Neural progenitor cell (in vitro differentiated cells): ENCODE measurements around the gene MYOM1. TPM values are rescaled to one million over a fixed set of nuclear protein-coding genes. Genes with fewer than 3 reads are reported as not detected.
A peak's percentile ranks its signal among the peaks of the same experiment; 100 is the strongest.

Experiments used
- DNase-seq: peaks from one replicate; pipeline ENCODE4 v3.0.0-alpha.2; 2016; ENCODE audit warnings: low spot score
- H2AFZ ChIP-seq: fragments of 200-600 bp; sonication (generic); replicated peaks from 2 replicates; pipeline ENCODE4 v1.6.1; 2016; ENCODE audit warnings: antibody characterized with exemption
- H3F3A ChIP-seq: fragments of 200-600 bp; sonication (generic); 2 replicates; pipeline ENCODE4 v1.6.1; 2016; ENCODE audit warnings: antibody characterized with exemption, low read depth
- H3K27ac ChIP-seq: fragments of 200-600 bp; sonication (generic); 2 replicates; pipeline ENCODE4 v1.5.1; 2016; ENCODE audit warnings: mild to moderate bottlenecking
- H3K27me3 ChIP-seq: fragments of 200-600 bp; sonication (generic); 2 replicates; pipeline ENCODE4 v1.6.1; 2016; ENCODE audit warnings: mild to moderate bottlenecking, moderate library complexity
- H3K36me3 ChIP-seq: fragments of 200-600 bp; sonication (generic); 2 replicates; pipeline ENCODE4 v1.5.1; 2016
- H3K4me1 ChIP-seq: fragments of 200-600 bp; sonication (generic); 2 replicates; pipeline ENCODE4 v1.6.1; 2016; ENCODE audit warnings: mixed run types
- H3K4me2 ChIP-seq: fragments of 200-600 bp; sonication (generic); 2 replicates; pipeline ENCODE4 v1.6.1; 2016
- H3K4me3 ChIP-seq: fragments of 200-600 bp; sonication (generic); 2 replicates; pipeline ENCODE4 v1.5.1; 2016
- H3K79me2 ChIP-seq: fragments of 200-600 bp; sonication (generic); 2 replicates; pipeline ENCODE4 v1.6.1; 2016; ENCODE audit warnings: low read depth
- H3K9ac ChIP-seq: fragments of 200-600 bp; sonication (generic); 2 replicates; pipeline ENCODE4 v1.6.1; 2016
- H3K9me3 ChIP-seq: fragments of 200-600 bp; sonication (generic); 2 replicates; pipeline ENCODE4 v1.5.1; 2016; ENCODE audit warnings: low read depth
- H4K20me1 ChIP-seq: fragments of 200-600 bp; sonication (generic); 2 replicates; pipeline ENCODE4 v1.6.1; 2016; ENCODE audit warnings: low read depth
- H3K27ac Mint-ChIP-seq: 3 replicates; pipeline ENCODE4 v1.8.0; 2021; ENCODE audit warnings: mixed read lengths
- H3K27me3 Mint-ChIP-seq: 2 replicates; pipeline ENCODE4 v1.8.0; 2022; ENCODE audit warnings: low read depth, mild to moderate bottlenecking, inconsistent platforms, moderate library complexity, mixed read lengths; ENCODE audit not compliant: insufficient read depth
- H3K36me3 Mint-ChIP-seq: 3 replicates; pipeline ENCODE4 v1.8.0; 2021; ENCODE audit warnings: mixed read lengths
- H3K4me1 Mint-ChIP-seq: 3 replicates; pipeline ENCODE4 v1.8.0; 2021; ENCODE audit warnings: mixed read lengths
- H3K4me3 Mint-ChIP-seq: 3 replicates; pipeline ENCODE4 v1.8.0; 2021; ENCODE audit warnings: mild to moderate bottlenecking, moderate library complexity, mixed read lengths
- H3K9me3 Mint-ChIP-seq: 3 replicates; pipeline ENCODE4 v1.8.0; 2020; ENCODE audit warnings: mixed read lengths
- EZH2 ChIP-seq: fragments of 200-600 bp; sonication (generic); IDR thresholded peaks from 2 replicates; pipeline ENCODE4 v1.6.1; 2017; ENCODE audit warnings: antibody characterized with exemption, mild to moderate bottlenecking, moderate library complexity
- EZH2phosphoT487 ChIP-seq: fragments of 200-600 bp; sonication (generic); IDR thresholded peaks from 2 replicates; pipeline ENCODE4 v1.6.1; 2017; ENCODE audit warnings: antibody characterized with exemption
- total RNA-seq: library from RNA; depleted of rRNA; stranded (reverse); fragments of >200 nt; gene quantifications from 2 replicates; pipeline ENCODE4 v1.2.3, GENCODE V29; 2015; ENCODE audit warnings: low replicate concordance
- TF ChIP-seq, protein P1 (sequence below): fragments of 200-600 bp; sonication (generic); IDR thresholded peaks from 2 replicates; pipeline ENCODE4 v1.5.1; 2017; ENCODE audit warnings: antibody characterized with exemption, mild to moderate bottlenecking

Gene MYOM1
- total RNA-seq, 1 donor from 2014 or later = 0.45 TPM

GRCh38 chr18:3058328-3059191 lies 161.2 kb downstream of the MYOM1 start:
- Mint-ChIP-seq H3K9me3 (peaks cover 5% of the 10 kb centered on the region), H3K27me3 (peaks cover 15% of the 10 kb centered on the region), H3K4me3 (no peak overlapping the region), H3K27ac (peak overlapping the region; percentile 8), H3K36me3 (peaks cover 5% of the 10 kb centered on the region), H3K4me1 (peaks cover 24% of the 10 kb centered on the region)
- Histone ChIP-seq H4K20me1 (no peaks in the 10 kb centered on the region), H3K27ac (no peak overlapping the region), H3F3A (no peaks in the 10 kb centered on the region), H3K9ac (no peak overlapping the region), H3K36me3 (no peaks in the 10 kb centered on the region), H3K4me1 (peaks cover 6% of the 10 kb centered on the region), H3K9me3 (no peaks in the 10 kb centered on the region), H3K4me2 (no peak overlapping the region), H3K79me2 (no peaks in the 10 kb centered on the region), H2AFZ (no peak overlapping the region), H3K27me3 (no peaks in the 10 kb centered on the region), H3K4me3 (no peak overlapping the region)
- no peak for DNase-seq
- no peak for TF ChIP-seq EZH2phosphoT487
- TF ChIP-seq, protein P1, sequence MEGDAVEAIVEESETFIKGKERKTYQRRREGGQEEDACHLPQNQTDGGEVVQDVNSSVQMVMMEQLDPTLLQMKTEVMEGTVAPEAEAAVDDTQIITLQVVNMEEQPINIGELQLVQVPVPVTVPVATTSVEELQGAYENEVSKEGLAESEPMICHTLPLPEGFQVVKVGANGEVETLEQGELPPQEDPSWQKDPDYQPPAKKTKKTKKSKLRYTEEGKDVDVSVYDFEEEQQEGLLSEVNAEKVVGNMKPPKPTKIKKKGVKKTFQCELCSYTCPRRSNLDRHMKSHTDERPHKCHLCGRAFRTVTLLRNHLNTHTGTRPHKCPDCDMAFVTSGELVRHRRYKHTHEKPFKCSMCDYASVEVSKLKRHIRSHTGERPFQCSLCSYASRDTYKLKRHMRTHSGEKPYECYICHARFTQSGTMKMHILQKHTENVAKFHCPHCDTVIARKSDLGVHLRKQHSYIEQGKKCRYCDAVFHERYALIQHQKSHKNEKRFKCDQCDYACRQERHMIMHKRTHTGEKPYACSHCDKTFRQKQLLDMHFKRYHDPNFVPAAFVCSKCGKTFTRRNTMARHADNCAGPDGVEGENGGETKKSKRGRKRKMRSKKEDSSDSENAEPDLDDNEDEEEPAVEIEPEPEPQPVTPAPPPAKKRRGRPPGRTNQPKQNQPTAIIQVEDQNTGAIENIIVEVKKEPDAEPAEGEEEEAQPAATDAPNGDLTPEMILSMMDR = no peak

DNA sequence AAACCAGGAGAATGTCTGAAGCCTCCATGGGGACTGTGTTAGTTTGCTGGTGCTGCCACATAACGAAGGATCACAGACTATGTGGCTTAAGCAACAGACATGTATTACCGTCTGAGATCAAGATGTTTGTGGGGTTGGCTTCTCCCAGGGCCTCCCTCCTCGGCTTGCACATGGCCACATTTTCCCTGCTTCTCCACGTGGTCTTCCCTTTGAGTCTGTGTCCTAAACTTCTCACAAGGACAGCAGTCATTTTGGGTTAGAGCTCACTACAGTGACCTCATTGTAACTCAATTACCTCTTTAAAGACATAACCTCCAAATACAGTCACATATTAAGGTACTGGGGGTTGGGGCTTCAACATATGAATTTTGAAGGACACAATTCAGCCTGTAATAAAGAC lies 162.2 kb downstream of the MYOM1 start:
- peaks cover 2% of the 10 kb centered on the region for H3K4me1 ChIP-seq
- H3K4me1 Mint-ChIP-seq = peaks cover 16% of the 10 kb centered on the region
- H3K79me2 ChIP-seq = no peaks in the 10 kb centered on the region
- H3K36me3 ChIP-seq = no peaks in the 10 kb centered on the region
- H3K4me3 Mint-ChIP-seq = no peak overlapping the region
- no peaks in the 10 kb centered on the region for H3K9me3 ChIP-seq
- DNase-seq = no peak
- TF ChIP-seq, protein P1 = no peak
- TF ChIP-seq EZH2phosphoT487 (no peak), EZH2 (no peak)
- peaks cover 12% of the 10 kb centered on the region for H3K9me3 Mint-ChIP-seq
- H3K4me3 ChIP-seq = no peak overlapping the region
- H3K9ac ChIP-seq = no peak overlapping the region
- H3F3A ChIP-seq = no peaks in the 10 kb centered on the region
- peaks cover 15% of the 10 kb centered on the region for H3K27me3 Mint-ChIP-seq
- no peaks in the 10 kb centered on the region for H3K27me3 ChIP-seq
- H4K20me1 ChIP-seq = no peaks in the 10 kb centered on the region
- no peak overlapping the region for H3K4me2 ChIP-seq
- no peak overlapping the region for H3K27ac ChIP-seq
- H3K36me3 Mint-ChIP-seq = peaks cover 7% of the 10 kb centered on the region
- no peak overlapping the region for H2AFZ ChIP-seq
- H3K27ac Mint-ChIP-seq = no peak overlapping the region

DNA sequence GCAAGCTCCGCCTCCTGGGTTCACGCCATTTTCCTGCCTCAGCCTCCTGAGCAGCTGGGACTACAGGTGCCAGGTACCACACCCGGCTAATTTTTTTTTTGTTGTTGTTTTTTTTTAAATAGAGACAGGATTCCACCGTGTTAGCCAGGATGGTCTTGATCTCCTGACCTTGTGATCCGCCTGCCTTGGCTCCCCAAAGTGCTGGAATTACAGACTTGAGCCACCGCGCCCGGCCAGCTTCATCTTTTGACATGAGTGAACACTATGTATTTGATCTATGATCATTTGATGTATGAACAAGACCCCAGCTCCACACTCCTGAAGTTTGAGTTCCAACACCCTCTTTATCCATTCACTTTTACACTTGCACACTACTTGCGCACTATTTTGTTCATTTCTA lies 163.5 kb downstream of the MYOM1 start:
- no peaks in the 10 kb centered on the region for H3K79me2 ChIP-seq
- peaks cover 4% of the 10 kb centered on the region for H3K4me1 ChIP-seq
- peaks cover 21% of the 10 kb centered on the region for H3K9me3 Mint-ChIP-seq
- no peak overlapping the region for H3K4me3 Mint-ChIP-seq
- no peaks in the 10 kb centered on the region for H3F3A ChIP-seq
- H3K27me3 Mint-ChIP-seq = peaks cover 15% of the 10 kb centered on the region
- no peak overlapping the region for H2AFZ ChIP-seq
- no peak overlapping the region for H3K4me3 ChIP-seq
- H3K27ac Mint-ChIP-seq = peak overlapping the region; percentile 14
- no peak overlapping the region for H3K4me2 ChIP-seq
- H3K36me3 Mint-ChIP-seq = peaks cover 10% of the 10 kb centered on the region
- H3K4me1 Mint-ChIP-seq = peaks cover 26% of the 10 kb centered on the region
- H3K9ac ChIP-seq = no peak overlapping the region
- no peaks in the 10 kb centered on the region for H4K20me1 ChIP-seq
- no peaks in the 10 kb centered on the region for H3K27me3 ChIP-seq
- no peak for DNase-seq
- no peaks in the 10 kb centered on the region for H3K36me3 ChIP-seq
- TF ChIP-seq EZH2 (no peak), EZH2phosphoT487 (no peak)
- TF ChIP-seq, protein P1 = no peak
- no peak overlapping the region for H3K27ac ChIP-seq
- H3K9me3 ChIP-seq = no peaks in the 10 kb centered on the region
